GM12892 (cell line): Measurements from ENCODE around the gene CD69.

Source experiments
- POLR2A ChIP-seq: IDR thresholded peaks from 2 replicates; pipeline ENCODE4 v1.6.1; 2011; ENCODE audit warnings: low read depth, low read length, control low read depth
- POLR2AphosphoS5 ChIP-seq: IDR thresholded peaks from 2 replicates; pipeline ENCODE4 v1.6.1; 2011; ENCODE audit warnings: low read depth, low read length, control low read depth

- no peak for TF ChIP-seq POLR2A
- TF ChIP-seq POLR2AphosphoS5, result no peak
Measured at GRCh38 chr12:9756706-9757105, 4.0 kb downstream of the CD69 start.
